NCI-H526 treated with DMSO at 0.1 percent for 48 hours (cell line): ENCODE results near the gene DRAP1.
"Not testable (repeated sequence)": the region's sequence is repeated elsewhere in the genome, so short reads cannot be mapped to it uniquely, and the experiment has no call there.

Source experiments
- DNase-seq: peaks from one replicate; lab custom pipeline; 2025; lab: John Stamatoyannopoulos, UW

The DRAP1 gene

DNA sequence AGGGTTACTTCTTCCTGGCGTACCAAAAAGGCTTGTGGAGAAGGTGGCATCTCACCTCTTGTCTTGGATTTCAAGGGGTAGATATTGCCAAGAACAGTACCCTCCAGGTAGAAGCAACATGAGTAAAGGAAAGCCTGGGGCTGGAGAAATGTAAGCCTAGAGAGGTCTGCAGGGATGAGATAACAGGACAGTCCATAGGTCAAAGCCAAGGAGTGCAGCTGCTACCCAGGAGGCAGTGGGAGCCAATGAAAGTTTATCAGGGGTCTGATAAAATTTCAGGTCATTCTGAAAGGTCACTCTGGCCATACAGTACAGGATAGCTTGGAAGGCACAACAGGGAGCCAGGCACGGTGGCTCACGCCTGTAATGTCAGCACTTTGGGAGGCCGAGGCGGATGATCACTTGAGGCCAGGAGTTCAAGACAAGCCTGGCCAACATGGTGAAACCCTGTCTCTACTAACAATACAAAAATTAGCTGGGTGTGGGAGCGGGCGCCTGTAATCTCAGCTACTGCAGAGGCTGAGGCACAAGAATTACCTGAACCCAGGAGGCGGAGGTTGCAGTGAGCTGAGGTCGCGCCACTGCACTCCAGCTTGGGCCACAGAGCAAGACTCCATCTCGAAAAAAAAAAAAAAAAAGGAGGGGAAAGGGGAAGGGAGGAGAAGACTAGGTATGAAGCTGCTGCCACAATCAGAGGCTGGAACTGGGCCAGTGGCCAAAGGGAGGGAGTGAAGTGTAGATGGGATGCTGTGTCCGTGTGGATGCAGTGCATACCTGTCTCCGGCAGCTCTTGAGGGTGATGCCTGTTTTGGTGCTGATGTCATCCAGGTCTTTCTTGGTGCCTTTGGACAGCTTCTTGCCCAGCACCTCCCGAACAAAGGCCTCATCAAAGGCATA, 32.2 kb upstream of the DRAP1 start:
- no peak for DNase-seq

DNA sequence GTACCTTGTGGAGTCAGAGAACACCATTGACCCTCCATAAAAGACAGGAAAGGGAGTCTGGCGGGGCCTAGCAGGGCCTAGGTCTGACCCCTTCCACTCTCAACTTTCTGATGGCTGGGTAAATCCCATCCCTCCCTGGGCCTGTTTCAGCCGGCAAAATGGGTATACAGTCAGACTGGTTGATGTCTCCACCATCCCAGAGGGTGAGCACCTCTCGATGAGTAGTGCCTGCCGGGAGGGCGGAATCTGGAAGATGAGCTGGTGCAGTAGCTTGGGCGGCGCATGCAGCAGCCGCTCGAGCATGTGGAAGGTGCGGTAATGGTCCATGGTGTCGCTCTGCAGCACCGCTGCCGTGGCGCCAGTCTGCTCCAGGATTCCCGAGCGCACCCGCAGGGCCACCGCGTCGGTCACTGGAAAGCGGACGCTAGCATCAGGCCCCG, 31.5 kb upstream of the DRAP1 start:
- DNase-seq = no peak

DNA sequence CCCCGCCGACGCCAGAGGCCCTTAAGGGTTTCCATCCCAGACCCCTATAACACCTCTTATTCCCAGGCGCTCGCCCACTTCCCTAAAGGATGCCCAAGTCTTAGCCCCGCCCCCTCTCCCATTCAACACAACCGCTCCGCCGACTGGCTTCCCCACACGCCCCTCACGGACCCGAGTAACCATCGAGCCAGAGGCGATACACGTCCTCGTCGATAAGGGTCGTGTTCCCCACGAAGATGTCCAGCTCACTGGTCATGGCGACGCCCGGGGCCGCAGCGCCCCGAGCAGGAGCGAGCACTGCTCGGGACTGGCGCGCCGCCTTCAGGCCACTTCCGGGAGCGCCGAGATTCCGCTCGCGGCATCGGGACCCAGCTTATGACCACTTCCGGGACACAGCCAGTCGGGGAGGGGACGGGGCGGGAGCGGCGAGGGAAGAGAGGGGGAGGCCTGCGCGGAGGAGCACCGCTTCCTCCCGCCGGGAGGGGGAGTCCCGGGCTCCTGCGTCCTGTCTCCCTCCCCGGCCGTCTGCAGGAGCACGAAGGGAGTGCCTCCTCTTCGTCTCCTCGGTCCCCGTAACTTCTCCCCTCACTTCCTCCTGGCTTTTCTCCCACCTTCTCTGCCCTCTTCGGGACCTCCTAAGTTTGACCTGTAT, 30.9 kb upstream of the DRAP1 start, which contains the start of gene FIBP:
TSS of gene FIBP (minus strand) at position 309 of the 652 bp plus-strand sequence. CDS start at position 256, 53 bp downstream.
- DNase-seq = peak; percentile 94

DNA sequence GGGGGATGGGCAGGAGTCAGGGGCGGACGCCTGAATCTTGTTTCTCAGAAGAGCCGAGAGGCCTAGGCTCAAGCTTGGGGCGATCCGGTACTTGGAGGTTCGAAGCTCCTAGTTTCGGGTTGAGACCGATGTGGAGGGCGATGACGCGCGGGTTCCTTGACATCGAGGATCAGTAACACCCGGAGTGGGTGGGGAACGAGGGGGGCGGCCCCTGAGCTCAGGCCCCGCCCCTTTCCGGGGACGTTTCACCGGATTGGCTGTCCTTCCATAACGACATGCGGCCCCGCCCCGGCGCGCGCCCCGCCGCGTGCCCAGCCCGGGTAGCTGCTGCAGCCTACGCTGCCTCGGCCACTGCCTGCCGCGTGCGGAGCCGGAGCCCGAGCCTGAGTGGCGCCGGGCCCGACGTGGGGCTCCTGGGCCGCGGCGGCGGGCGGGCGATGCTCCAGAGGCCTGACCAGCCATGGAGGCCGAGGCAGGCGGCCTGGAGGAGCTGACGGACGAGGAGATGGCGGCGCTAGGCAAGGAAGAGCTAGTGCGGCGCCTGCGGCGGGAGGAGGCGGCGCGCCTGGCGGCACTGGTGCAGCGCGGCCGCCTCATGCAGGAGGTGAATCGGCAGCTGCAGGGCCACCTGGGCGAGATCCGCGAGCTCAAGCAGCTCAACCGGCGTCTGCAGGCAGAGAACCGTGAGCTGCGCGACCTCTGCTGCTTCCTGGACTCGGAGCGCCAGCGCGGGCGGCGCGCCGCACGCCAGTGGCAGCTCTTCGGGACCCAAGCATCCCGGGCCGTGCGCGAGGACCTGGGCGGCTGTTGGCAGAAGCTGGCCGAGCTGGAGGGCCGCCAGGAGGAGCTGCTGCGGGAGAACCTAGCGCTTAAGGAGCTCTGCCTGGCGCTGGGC, 28.7 kb upstream of the DRAP1 start, which contains the start of gene CCDC85B:
TSS of gene CCDC85B (plus strand) at position 350 of the 895 bp plus-strand sequence. CDS start at position 461, 111 bp downstream.
- DNase-seq = peak; percentile 93

GRCh38 chr11:65891219-65892136, 27.7 kb upstream of the DRAP1 start:
- no peak for DNase-seq

DNA sequence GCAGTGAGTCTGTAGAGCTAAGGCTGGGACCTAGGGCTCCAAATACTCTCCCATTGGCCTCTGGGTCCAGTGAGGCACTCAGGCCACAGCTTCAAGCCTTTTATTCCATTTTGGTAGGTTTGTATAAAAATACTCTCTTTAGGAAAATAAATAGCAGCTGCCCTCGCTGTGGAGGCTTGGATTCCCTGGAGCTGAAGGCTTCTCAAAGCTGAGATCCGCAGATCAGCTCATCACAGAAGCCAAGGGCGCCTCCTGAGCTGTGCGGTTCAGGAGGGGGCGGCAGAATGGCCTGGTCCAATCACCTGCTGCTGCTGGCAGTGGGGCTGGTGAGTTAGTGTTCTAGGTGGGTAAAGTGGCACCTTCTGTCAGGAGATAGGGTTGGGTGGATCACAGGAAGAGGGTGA, 27.1 kb upstream of the DRAP1 start:
- not testable (repeated sequence) for DNase-seq

GRCh38 chr11:65892661-65893317, 26.4 kb upstream of the DRAP1 start:
- no peak for DNase-seq

GRCh38 chr11:65894034-65894591, 25.1 kb upstream of the DRAP1 start:
- no peak for DNase-seq

- DNase-seq = no peak
These were observed 23.7 kb upstream of the DRAP1 start for GRCh38 chr11:65895482-65895981.

- no peak for DNase-seq
These were observed 22.9 kb upstream of the DRAP1 start for GRCh38 chr11:65896034-65896999.

GRCh38 chr11:65897020-65897471, 22.2 kb upstream of the DRAP1 start:
- no peak for DNase-seq

DNA sequence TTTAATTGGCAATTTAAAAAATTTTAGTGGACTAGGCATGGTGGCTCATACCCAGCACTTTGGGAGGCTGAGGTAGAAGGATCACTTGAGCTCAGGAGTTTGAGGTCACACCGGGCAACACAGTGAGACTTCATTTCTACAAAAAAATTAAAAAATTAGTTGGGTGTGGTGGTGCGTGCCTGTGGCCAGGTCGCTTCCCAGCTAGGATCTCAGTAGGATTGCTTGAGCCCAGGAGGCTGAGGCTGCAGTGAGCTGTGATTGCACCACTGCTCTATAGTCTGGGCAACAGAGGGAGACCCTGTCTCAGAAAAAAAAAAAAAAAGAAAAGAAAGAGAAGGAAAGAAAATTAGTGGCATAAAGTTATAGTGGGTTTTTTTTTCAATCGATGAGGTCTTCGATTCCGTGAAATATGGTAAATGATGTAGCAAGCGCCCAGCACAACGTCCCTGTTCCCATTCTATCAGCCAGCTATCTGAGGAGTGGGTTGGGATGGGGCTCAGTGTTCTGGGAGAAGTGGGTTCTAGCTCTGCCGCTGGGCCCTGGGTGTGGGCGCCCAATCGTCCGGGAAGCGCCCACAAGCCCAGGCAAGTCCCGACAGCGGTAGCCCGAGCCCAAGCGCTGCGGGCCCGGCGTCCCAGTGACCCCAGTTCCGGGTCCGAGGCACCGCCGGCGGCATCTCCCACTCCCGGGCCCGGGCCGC, 20.4 kb upstream of the DRAP1 start:
- DNase-seq = no peak

DNA sequence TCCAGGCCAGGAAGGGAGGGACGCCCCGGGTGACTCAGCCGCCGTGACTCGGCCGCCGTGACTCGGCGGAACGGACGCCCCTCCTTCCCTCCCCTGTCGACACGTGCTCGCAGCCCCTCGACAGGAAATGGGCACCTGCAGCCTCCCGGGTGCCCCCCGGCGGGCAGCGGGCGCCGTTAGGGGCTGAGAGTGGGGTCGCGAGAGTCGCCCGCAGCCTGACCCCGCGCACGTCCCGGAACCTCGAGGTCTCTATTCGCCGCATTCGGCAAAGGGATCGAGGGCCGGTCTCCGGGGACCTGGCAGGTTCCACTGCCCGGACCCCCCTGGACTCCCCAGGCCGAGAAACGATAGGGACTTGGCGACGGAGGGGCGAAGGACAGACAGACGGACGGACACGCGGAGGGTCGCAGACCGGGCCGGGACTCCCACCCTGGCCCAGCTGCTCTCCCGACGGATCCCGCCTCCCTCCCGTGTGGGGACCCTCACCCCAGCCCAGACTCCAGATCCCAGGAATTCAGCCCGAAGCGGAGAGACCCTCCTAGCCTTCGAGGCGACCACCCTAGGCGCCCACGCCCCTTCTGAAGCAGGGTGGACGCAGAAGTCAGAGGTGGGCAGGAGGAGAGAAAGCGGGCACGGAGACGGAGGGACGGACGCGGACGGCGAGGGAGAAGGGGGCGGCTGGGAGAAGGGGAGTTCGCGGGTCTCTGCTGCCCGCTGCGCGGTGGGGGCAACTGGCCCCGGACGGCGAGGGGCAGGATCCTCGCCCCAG, 19.7 kb upstream of the DRAP1 start:
- no peak for DNase-seq

- peak; percentile 77 for DNase-seq
These were observed 18.9 kb upstream of the DRAP1 start, which contains the start of gene FOSL1 for GRCh38 chr11:65900125-65900898. Gene FOSL1 (minus strand): TSS chr11:65900388. CDS start chr11:65900339, 49 bp downstream.

DNA sequence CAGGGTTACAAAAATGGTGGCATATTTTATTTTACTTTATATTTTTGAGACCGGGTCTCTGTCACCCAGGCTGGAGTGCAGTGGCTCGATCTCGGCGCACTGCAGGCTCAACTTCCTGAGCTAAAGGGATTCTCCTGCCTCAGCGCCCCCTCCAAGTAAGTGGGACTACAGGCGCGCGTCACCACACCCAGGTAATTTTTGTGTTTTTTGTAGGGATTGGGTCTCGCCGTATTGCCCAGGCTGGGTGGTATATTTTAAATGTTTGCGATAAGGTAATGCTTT, 18.4 kb upstream of the DRAP1 start:
- DNase-seq = no peak

DNA sequence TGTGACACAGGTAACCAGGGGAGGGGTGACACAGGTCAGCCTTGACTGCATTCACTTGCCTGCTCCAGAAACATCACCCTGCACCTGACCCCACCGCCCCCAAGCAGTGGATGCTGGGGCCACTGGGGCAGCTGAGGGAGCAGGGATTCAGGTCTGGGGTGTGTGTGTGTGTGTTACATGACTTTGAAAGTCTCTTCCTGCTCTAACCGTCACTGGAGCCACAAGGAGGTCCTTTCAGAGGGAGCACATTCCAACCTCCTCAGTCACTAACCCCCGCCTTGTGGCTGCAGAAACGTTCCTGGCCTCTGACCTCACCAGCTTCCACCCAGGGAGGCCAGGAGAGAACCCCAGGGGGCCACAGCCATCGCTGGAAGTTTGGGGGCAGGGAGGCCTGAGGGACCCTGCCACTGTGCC, 16.2 kb upstream of the DRAP1 start:
- DNase-seq = no peak
